HG03103 (cell line): Measurements from ENCODE around the gene TDRD1.
A peak's percentile ranks its signal among the peaks of the same experiment; 100 is the strongest.

Source experiments
- ATAC-seq: cut with Tn5 transposase; IDR thresholded peaks from one replicate; pipeline ENCODE4 v1.9.1; 2021; ENCODE audit warnings: low read depth; ENCODE audit not compliant: unreplicated experiment

TDRD1 gene

GRCh38 chr10:114174695-114175188, 4.4 kb upstream of the TDRD1 start:
- ATAC-seq, result peak; percentile 7

DNA sequence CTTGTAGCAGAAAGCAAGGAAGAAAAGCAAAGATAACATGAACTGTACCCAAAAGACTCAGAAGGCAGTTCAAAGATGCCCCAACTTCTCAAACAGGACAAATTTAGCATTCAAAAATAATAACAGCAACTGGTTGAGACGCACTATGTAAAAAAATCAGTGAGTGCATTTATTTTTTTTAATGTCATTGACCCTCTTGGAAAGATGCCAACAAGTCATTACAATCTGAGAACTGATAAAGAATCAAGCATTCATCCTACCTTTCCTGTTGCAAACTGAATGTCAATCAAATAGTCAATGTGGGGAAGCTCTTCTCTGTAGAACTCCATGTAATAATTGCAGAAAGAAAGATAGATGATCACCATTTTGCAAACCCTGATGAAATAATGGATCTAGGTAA, 3.5 kb upstream of the TDRD1 start:
- no peak for ATAC-seq

DNA sequence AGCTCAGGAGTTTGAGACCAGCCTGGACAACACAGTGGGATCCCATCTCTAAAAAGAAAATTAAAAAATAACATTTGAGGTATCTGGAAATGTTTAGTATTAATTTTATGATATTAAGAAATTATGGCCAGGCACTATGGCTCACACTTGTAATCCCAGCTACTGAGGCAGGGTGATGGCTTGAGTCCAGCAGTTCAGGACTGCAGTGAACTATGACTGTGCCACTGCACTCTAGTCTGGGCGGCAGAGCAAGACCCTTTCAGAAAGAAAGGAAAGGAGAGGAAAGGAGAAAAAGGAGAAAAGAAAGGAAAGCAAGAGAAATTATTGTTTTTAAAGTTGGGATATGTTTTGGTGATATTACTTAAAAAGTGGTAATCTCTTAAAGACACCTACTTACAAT, 2.6 kb upstream of the TDRD1 start:
- no peak for ATAC-seq

DNA sequence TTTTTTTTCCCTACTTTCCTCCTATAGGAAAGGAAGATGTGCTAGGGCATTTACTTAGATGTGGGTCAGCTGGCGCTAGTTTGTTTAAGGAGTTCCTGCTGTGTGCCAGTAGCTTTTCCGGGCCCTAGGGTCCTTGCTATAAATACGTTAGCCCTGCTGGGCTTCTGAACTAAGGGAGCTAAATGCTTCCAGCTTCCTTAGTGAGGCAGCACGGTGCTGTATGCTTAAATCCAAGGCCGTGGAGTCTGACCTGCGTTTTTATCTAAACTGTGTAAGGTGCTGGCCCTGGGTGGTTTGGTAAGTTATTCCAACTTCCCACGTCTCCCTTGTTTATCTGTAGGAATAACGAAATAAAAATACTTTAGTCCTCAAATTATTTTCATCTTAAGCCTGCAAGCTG, 594 bp downstream of the TDRD1 start:
- ATAC-seq, result no peak

DNA sequence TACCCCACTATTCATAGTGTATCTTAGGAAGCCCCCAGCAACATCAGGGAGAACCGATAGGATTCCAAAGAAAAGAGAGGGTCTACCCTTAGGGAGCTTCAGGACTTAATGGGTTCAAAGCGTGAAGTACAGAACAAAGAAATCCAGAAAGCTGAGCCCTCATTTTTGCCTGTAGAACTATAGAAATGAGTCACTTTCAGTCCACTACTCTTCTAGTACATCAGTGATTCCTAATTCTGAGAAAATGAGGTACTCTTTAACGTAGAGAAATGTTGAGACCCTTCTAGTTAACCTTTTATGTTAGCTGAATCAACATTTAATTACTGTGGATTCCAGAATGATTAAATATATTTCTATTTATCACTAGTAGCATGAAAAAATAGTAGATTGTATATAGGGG, 1.8 kb downstream of the TDRD1 start:
- no peak for ATAC-seq

- no peak for ATAC-seq
Measured at GRCh38 chr10:114181971-114182370, 2.8 kb downstream of the TDRD1 start.

- no peak for ATAC-seq
Measured at GRCh38 chr10:114183563-114183962, 4.4 kb downstream of the TDRD1 start.

DNA sequence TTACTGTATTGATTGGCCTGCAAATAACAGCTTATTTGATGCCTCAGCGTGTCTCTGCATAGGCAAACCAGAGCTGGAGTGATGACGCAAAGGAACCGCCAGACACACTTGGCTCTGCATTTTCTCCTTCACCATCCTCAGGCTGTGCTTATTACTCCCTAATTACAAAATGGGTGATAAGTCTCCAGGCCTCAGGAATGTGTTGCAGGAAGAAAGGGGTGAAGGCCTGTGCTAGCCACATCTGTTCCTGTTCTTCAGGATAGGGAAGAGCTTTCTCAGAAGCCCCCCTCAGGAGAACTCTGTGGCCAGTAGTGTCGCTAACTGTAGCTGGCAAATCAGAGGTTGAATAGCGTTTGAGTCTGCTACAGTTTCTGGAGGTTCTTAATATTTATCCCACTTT, 5.1 kb downstream of the TDRD1 start:
- ATAC-seq, result no peak

GRCh38 chr10:114188001-114188400, 8.8 kb downstream of the TDRD1 start:
- ATAC-seq, result no peak

GRCh38 chr10:114188900-114189299, 9.7 kb downstream of the TDRD1 start:
- ATAC-seq, result no peak

GRCh38 chr10:114189700-114190099, 10.5 kb downstream of the TDRD1 start:
- ATAC-seq, result no peak

GRCh38 chr10:114195079-114195478, 15.9 kb downstream of the TDRD1 start:
- ATAC-seq, result peak; percentile 89

DNA sequence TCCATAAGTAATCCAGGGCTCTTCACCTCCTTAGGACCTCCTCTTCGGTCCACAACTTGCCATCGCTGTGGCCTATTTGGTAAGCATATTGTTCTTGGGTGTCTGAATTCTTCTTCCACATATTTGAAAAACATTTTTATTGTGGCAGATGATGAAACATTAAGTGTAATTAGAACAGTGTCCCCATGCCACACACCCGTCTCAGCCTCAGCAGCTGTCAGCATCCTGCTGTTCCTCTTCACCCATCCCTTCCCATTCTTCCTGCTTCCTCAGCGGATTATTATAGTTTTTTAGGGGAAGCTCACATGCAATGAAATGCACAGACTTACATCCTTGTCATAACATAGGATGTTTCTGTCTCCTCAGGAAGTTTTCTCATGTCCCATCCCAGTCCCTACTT, 20.1 kb downstream of the TDRD1 start:
- no peak for ATAC-seq

GRCh38 chr10:114202812-114203211, 23.7 kb downstream of the TDRD1 start:
- ATAC-seq, result no peak

GRCh38 chr10:114206902-114207301, 27.7 kb downstream of the TDRD1 start:
- ATAC-seq, result no peak

GRCh38 chr10:114207349-114207748, 28.2 kb downstream of the TDRD1 start:
- no peak for ATAC-seq

DNA sequence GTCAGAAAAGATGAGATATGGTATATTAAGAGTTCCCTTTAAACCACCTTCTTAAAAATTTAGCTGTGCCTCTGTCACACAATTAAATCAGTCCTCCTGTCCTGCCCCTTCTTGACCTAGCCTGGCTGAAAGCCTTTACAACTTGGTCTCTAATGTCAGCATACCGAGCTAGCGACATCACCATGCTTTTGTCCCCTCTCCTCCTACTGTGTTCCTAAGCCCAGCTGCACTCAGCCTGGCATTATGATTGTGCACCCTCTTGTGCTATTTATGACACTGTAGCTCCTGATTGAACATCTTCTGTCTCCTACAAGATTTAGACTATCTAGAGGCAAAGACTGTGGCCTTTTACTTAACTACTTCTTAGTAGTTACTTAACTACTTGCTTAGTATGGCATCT, 29.2 kb downstream of the TDRD1 start:
- no peak for ATAC-seq

DNA sequence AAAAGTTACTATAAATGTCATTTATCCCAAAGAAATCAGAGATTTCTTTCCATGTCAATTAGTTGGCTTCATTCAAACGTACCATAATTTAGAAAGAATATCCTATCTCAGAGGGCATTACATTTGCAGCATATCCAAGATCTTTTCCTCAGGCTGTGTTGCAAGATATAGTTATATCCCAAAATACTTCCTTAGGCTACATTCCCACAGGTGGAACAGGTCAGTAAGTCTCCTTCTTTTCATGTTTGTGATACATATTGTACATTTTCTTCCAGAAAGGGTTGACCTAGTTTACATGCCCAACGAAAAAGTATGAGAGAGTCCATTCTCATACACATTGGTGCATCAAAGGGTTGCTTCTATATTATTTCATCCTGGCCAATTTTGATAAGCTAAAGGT, 33.0 kb downstream of the TDRD1 start:
- no peak for ATAC-seq

- ATAC-seq, result no peak
Measured at GRCh38 chr10:114215033-114215432, 35.9 kb downstream of the TDRD1 start.

GRCh38 chr10:114220281-114220680, 41.1 kb downstream of the TDRD1 start:
- no peak for ATAC-seq

DNA sequence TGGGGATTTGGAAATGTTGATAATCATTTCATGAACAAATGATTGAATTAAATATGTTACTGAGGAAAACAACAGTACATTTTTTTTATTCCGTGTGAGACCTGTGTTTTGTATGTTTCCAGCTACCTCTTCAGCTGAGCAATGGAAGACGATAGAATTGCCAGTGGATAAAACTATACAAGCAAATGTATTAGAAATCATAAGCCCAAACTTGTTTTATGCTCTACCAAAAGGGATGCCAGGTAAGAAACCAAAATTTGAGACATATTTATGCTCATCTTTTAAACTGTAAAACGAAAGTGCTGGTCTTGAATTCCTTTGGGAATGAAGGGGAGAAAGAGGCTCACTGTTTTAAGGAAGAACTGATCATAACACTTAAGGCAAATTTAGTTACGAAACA, 42.1 kb downstream of the TDRD1 start:
- ATAC-seq, result no peak

GRCh38 chr10:114223066-114223465, 43.9 kb downstream of the TDRD1 start:
- ATAC-seq, result no peak

- no peak for ATAC-seq
Measured at GRCh38 chr10:114228156-114228555, 49.0 kb downstream of the TDRD1 start.
